Keratinocyte (primary cell): ENCODE measurements around the gene SRSF1. TPM values are rescaled to one million over a fixed set of nuclear protein-coding genes. Genes with fewer than 3 reads are reported as not detected.
A peak's percentile ranks its signal among the peaks of the same experiment; 100 is the strongest.

ENCODE experiments used
- DNase-seq: peaks from one replicate; pipeline ENCODE4 v3.0.0-alpha.2; 2011; ENCODE audit warnings: low read depth, missing footprints, low spot score
- FAIRE-seq: peaks from 2 replicates; lab custom pipeline; 2011; peaks lifted over from hg19 to GRCh38; lab: Jason Lieb, UNC
- H2AFZ ChIP-seq: 2 replicates; pipeline ENCODE4 v1.6.0; 2012; ENCODE audit warnings: low read length, control low read depth, inconsistent platforms; ENCODE audit not compliant: control insufficient read depth
- H3K27ac ChIP-seq: 2 replicates; pipeline ENCODE4 v1.5.1; 2011; ENCODE audit warnings: low read length; ENCODE audit not compliant: control insufficient read depth, insufficient read depth
- H3K27me3 ChIP-seq: 3 replicates; pipeline ENCODE4 v1.6.0; 2011; ENCODE audit warnings: low read length; ENCODE audit not compliant: control insufficient read depth, insufficient read depth; ENCODE audit errors: extremely low read depth
- H3K36me3 ChIP-seq, 2 experiments: 2 replicates in 1 of 2; 3 replicates in 1 of 2; pipeline ENCODE4 v1.5.1; 2011; ENCODE audit warnings: low read length in 2 of 2, mild to moderate bottlenecking in 1 of 2; ENCODE audit not compliant: control insufficient read depth in 2 of 2, insufficient read depth in 2 of 2; ENCODE audit errors: extremely low read depth in 1 of 2
- H3K4me1 ChIP-seq: 3 replicates; pipeline ENCODE4 v1.5.1; 2011; ENCODE audit warnings: low read length; ENCODE audit not compliant: control insufficient read depth, insufficient read depth; ENCODE audit errors: extremely low read depth
- H3K4me2 ChIP-seq: 3 replicates; pipeline ENCODE4 v1.6.0; 2011; ENCODE audit warnings: low read depth, low read length; ENCODE audit not compliant: control insufficient read depth, insufficient read depth; ENCODE audit errors: extremely low read depth
- H3K4me3 ChIP-seq, 3 experiments: fragments of 200-600 bp in 1 of 3; sonication (generic) in 1 of 3; 2 replicates in 2 of 3; 3 replicates in 1 of 3; pipeline ENCODE4 v1.5.1; 2011 to 2016; ENCODE audit warnings: low read length in 3 of 3, mild to moderate bottlenecking in 3 of 3, control low read depth in 2 of 3, inconsistent platforms in 1 of 3, low read depth in 1 of 3, mixed read lengths in 1 of 3, mixed run types in 1 of 3, moderate library complexity in 1 of 3; ENCODE audit not compliant: control insufficient read depth in 2 of 3, insufficient read depth in 2 of 3; ENCODE audit errors: extremely low read depth in 1 of 3
- H3K79me2 ChIP-seq: 2 replicates; pipeline ENCODE4 v1.6.0; 2012; ENCODE audit warnings: low read length; ENCODE audit not compliant: control insufficient read depth, insufficient read depth
- H3K9ac ChIP-seq: 3 replicates; pipeline ENCODE4 v1.6.0; 2011; ENCODE audit warnings: low read length; ENCODE audit not compliant: control insufficient read depth, insufficient read depth; ENCODE audit errors: extremely low read depth
- H3K9me1 ChIP-seq: 3 replicates; pipeline ENCODE4 v1.6.0; 2011; ENCODE audit warnings: low read length; ENCODE audit not compliant: control insufficient read depth, insufficient read depth; ENCODE audit errors: extremely low read depth
- H3K9me3 ChIP-seq: 2 replicates; pipeline ENCODE4 v1.5.1; 2012; ENCODE audit warnings: low read depth, low read length; ENCODE audit not compliant: control insufficient read depth
- H4K20me1 ChIP-seq: 3 replicates; pipeline ENCODE4 v1.6.0; 2011; ENCODE audit warnings: low read length; ENCODE audit not compliant: control insufficient read depth, insufficient read depth; ENCODE audit errors: extremely low read depth
- EZH2 ChIP-seq: IDR thresholded peaks from one replicate; pipeline ENCODE4 v1.6.1; 2012; ENCODE audit warnings: inconsistent platforms, mild to moderate bottlenecking, low read length, moderate library complexity
- dilution Hi-C: fragments of 300-500 bp; cut with MboI; formaldehyde crosslinking; loops from one replicate; pipeline ENCODE4 v1.7.0; 2020; ENCODE audit warnings: low sequenced_read_pairs; ENCODE audit not compliant: extremely low pct_ligation_motif_present
- polyA plus RNA-seq, 5 experiments: library from polyadenylated mRNA; depleted of rRNA in 3 of 5; stranded (reverse) in 3 of 5; stranded (forward) in 1 of 5; unstranded in 1 of 5; fragments of >200 nt; gene quantifications; 1 replicate in 1 of 5; 2 replicates in 3 of 5; 3 replicates in 1 of 5; pipeline versions ENCODE4 v1.2.1 to v1.2.3, GENCODE V29; 2011 to 2012; ENCODE audit warnings: missing spikeins in 2 of 5, low read depth in 1 of 5, low replicate concordance in 1 of 5
- small RNA-seq, 3 experiments: library from RNA; depleted of rRNA; stranded (forward); fragments of <200 nt; gene quantifications; one replicate each; pipeline ENCODE3, GENCODE V24; 2012; ENCODE audit warnings: low read depth in 3 of 3, low replicate concordance in 1 of 3; ENCODE audit not compliant: insufficient read length in 3 of 3
- TF ChIP-seq, protein P1 (sequence below), 3 experiments: IDR thresholded peaks in 1 of 3; conservative IDR thresholded peaks in 1 of 3; optimal IDR thresholded peaks in 1 of 3; 2 replicates in 2 of 3; 3 replicates in 1 of 3; pipeline versions ENCODE3 to v1.5.1; 2011; ENCODE audit warnings: low read length in 3 of 3, mild to moderate bottlenecking in 3 of 3, moderate library complexity in 2 of 3, control low read depth in 1 of 3, inconsistent platforms in 1 of 3; ENCODE audit not compliant: insufficient read depth in 2 of 3; ENCODE audit errors: extremely low read depth in 1 of 3

The SRSF1 gene
- polyA plus RNA-seq, 1 donor (not counting 4 experiments of a cell fraction or from before 2014, with no cell fraction given) = 272 TPM

- Histone ChIP-seq H2AFZ (peak overlapping the region; percentile 6), H3K36me3 (no peaks in the 10 kb centered on the region), H3K27me3 (no peaks in the 10 kb centered on the region), H3K9ac (peak overlapping the region; percentile 72), H3K4me1 (peaks cover 28% of the 10 kb centered on the region), H3K79me2 (peaks cover 20% of the 10 kb centered on the region), H3K4me3 (peak overlapping the region; percentile 57 to 77 (median 66)), H4K20me1 (no peaks in the 10 kb centered on the region), H3K27ac (no peak overlapping the region), H3K9me1 (no peaks in the 10 kb centered on the region), H3K9me3 (no peaks in the 10 kb centered on the region), H3K4me2 (peak overlapping the region; percentile 82)
- DNase-seq (no peak), FAIRE-seq (no peak)
- TF ChIP-seq, protein P1, sequence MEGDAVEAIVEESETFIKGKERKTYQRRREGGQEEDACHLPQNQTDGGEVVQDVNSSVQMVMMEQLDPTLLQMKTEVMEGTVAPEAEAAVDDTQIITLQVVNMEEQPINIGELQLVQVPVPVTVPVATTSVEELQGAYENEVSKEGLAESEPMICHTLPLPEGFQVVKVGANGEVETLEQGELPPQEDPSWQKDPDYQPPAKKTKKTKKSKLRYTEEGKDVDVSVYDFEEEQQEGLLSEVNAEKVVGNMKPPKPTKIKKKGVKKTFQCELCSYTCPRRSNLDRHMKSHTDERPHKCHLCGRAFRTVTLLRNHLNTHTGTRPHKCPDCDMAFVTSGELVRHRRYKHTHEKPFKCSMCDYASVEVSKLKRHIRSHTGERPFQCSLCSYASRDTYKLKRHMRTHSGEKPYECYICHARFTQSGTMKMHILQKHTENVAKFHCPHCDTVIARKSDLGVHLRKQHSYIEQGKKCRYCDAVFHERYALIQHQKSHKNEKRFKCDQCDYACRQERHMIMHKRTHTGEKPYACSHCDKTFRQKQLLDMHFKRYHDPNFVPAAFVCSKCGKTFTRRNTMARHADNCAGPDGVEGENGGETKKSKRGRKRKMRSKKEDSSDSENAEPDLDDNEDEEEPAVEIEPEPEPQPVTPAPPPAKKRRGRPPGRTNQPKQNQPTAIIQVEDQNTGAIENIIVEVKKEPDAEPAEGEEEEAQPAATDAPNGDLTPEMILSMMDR (optimal IDR thresholded peaks at IDR 0.05 in 1 of 3, IDR thresholded peaks at IDR 0.05 in 1 of 3, conservative IDR thresholded peaks at IDR 0.05 in 1 of 3; ENCODE audit: extremely low read depth in 1 of 3, insufficient read depth in 2 of 3, low read length in 3 of 3) = no peak
- TF ChIP-seq EZH2 = no peak
- dilution Hi-C loops = no loop called here
Measured at GRCh38 chr17:57954397-57955182, 52.5 kb downstream of the SRSF1 start.

GRCh38 chr17:57953705-57954396, 53.2 kb downstream of the SRSF1 start:
- DNase-seq (no peak), FAIRE-seq (no peak)
- dilution Hi-C loops = no loop called here
- Histone ChIP-seq H3K4me1 (peaks cover 34% of the 10 kb centered on the region), H2AFZ (no peak overlapping the region), H3K9me3 (no peaks in the 10 kb centered on the region), H3K27me3 (no peaks in the 10 kb centered on the region), H3K36me3 (no peaks in the 10 kb centered on the region), H3K27ac (no peak overlapping the region), H3K9ac (no peak overlapping the region), H3K4me3 (peak overlapping the region; percentile 57 to 77 (median 66)), H3K79me2 (peaks cover 20% of the 10 kb centered on the region), H3K9me1 (no peaks in the 10 kb centered on the region), H4K20me1 (no peaks in the 10 kb centered on the region), H3K4me2 (peak overlapping the region; percentile 82)
- TF ChIP-seq, protein P1 (optimal IDR thresholded peaks at IDR 0.05 in 1 of 3, IDR thresholded peaks at IDR 0.05 in 1 of 3, conservative IDR thresholded peaks at IDR 0.05 in 1 of 3; ENCODE audit: extremely low read depth in 1 of 3, insufficient read depth in 2 of 3, low read length in 3 of 3) = no peak
- TF ChIP-seq EZH2 = no peak

Small RNA genes within 50 kb of the gene (small RNA-seq; reads per million reads assigned to genes)
- 0 reads per million in 3 experiments for gene AC015813.4

Other genes with a start within 250 kb of the SRSF1 start
- 52.8 to 60.2 TPM (median 57.3 TPM) in 3 replicates for gene MRPS23, start 157.2 kb downstream of the SRSF1 start, polyA plus RNA-seq
- gene CUEDC1, start 51.8 kb downstream of the SRSF1 start, polyA plus RNA-seq = 12.9 to 18.7 TPM (median 14.4 TPM) in 3 replicates
- gene VEZF1, start 19.0 kb downstream of the SRSF1 start, polyA plus RNA-seq = 13.7 to 25.3 TPM (median 22.8 TPM) in 3 replicates
- 12.8 to 21.5 TPM (median 18.0 TPM) in 3 replicates for gene DYNLL2, start 76.2 kb upstream of the SRSF1 start, polyA plus RNA-seq
- not detected in 3 replicates for gene OR4D1, start 141.1 kb upstream of the SRSF1 start, polyA plus RNA-seq
- not detected in 3 replicates for gene OR4D2, start 159.7 kb upstream of the SRSF1 start, polyA plus RNA-seq
- gene EPX, start 185.5 kb upstream of the SRSF1 start, polyA plus RNA-seq = not detected in 3 replicates
- gene MKS1, start 212.0 kb upstream of the SRSF1 start, polyA plus RNA-seq = 11.2 to 12.2 TPM (median 12.0 TPM) in 3 replicates
- not detected in 3 replicates for gene LPO, start 231.3 kb upstream of the SRSF1 start, polyA plus RNA-seq